Gastrocnemius medialis (tissue), 4 donors: ENCODE measurements around the gene LMAN1. TPM values are rescaled to one million over a fixed set of nuclear protein-coding genes. Genes with fewer than 3 reads are reported as not detected.

ENCODE experiments used
- ATAC-seq, 2 donors: fragments of 150-250 bp; one replicate each; pipeline ENCODE4 v1.9.1; 2016
- DNase-seq, 2 donors: peaks; one replicate each; pipeline ENCODE4 v3.0.0-alpha.2; 2019
- H3K27ac ChIP-seq, 4 donors: fragments of 200-600 bp; sonication (generic); 1 replicate in 1 of 4; 2 replicates in 3 of 4; pipeline ENCODE4 v1.5.1; 2016 to 2018; ENCODE audit warnings: mild to moderate bottlenecking in 2 of 4, moderate library complexity in 1 of 4
- H3K27me3 ChIP-seq, 3 donors: fragments of 200-600 bp; sonication (generic) in 2 of 3; 1 replicate in 1 of 3; 2 replicates in 2 of 3; pipeline versions ENCODE4 v1.5.1 to v1.6.0; 2016 to 2019; ENCODE audit warnings: mild to moderate bottlenecking in 1 of 3, moderate library complexity in 1 of 3
- H3K36me3 ChIP-seq, 2 donors: fragments of 200-600 bp; sonication (generic) in 1 of 2; one replicate each; pipeline ENCODE4 v1.5.1; 2017 to 2018
- H3K4me1 ChIP-seq, 2 donors: fragments of 200-600 bp; sonication (generic) in 1 of 2; one replicate each; pipeline ENCODE4 v1.5.1; 2016 to 2017; ENCODE audit warnings: mild to moderate bottlenecking in 2 of 2
- H3K4me3 ChIP-seq, 4 donors: fragments of 200-600 bp; sonication (generic) in 3 of 4; 1 replicate in 1 of 4; 2 replicates in 3 of 4; pipeline ENCODE4 v1.5.1; 2016 to 2019; ENCODE audit warnings: mild to moderate bottlenecking in 2 of 4
- H3K9me3 ChIP-seq, 3 donors: fragments of 200-600 bp; sonication (generic) in 2 of 3; 1 replicate in 1 of 3; 2 replicates in 2 of 3; pipeline ENCODE4 v1.5.1; 2016 to 2019
- CTCF ChIP-seq, 5 experiments: fragments of 450-650 bp in 3 of 5; fragments of 200-600 bp in 2 of 5; sonication (generic) in 2 of 5; IDR thresholded peaks in 4 of 5; conservative IDR thresholded peaks in 1 of 5; 1 replicate in 4 of 5; 2 replicates in 1 of 5; pipeline ENCODE4 v1.5.1; 2016 to 2019; ENCODE audit warnings: antibody characterized with exemption in 5 of 5, mild to moderate bottlenecking in 3 of 5, moderate library complexity in 3 of 5
- POLR2A ChIP-seq, 2 donors: fragments of 450-650 bp; IDR thresholded peaks; one replicate each; pipeline ENCODE4 v1.6.1; 2017; ENCODE audit warnings: antibody characterized with exemption in 2 of 2, mild to moderate bottlenecking in 2 of 2, moderate library complexity in 2 of 2
- in situ Hi-C, 4 donors: fragments of 200-750 bp; cut with MboI; loops; one replicate each; pipeline versions ENCODE4 v1.15.0 to v1.8.0; 2017; ENCODE audit warnings: low sequenced_read_pairs in 4 of 4
- intact Hi-C: fragments of 100-400 bp; cut with DNase I; formaldehyde crosslinking; loops from one replicate; pipeline ENCODE4 v1.15.1; 2023; ENCODE audit warnings: low total_unique reads
- total RNA-seq, 4 donors: library from RNA; depleted of rRNA; stranded (reverse); fragments of >200 nt; gene quantifications; one replicate each; pipeline versions ENCODE4 v1.1.0 to v1.2.3, GENCODE V29; 2016

The LMAN1 gene
- total RNA-seq, 4 donors from 2014 or later: 48.6 to 74.8 (median 59.2) TPM

- Histone ChIP-seq H3K4me1 (no peaks in the 10 kb centered on the region), H3K4me3 (no peak overlapping the region), H3K27ac (no peak overlapping the region), H3K9me3 (no peaks in the 10 kb centered on the region), H3K27me3 (no peaks in the 10 kb centered on the region), H3K36me3 (peaks cover 0 to 74% of the 10 kb centered on the region in 2 donors)
- in situ Hi-C loops: no loop called here
- no peak for TF ChIP-seq CTCF (IDR thresholded peaks at IDR 0.05 in 4 of 5, conservative IDR thresholded peaks at IDR 0.05 in 1 of 5)
- no peak for TF ChIP-seq POLR2A (IDR thresholded peaks at IDR 0.05)
- no peak for DNase-seq
- no peak for ATAC-seq
- intact Hi-C loops: no loop called here
These were observed 15.1 kb downstream of the LMAN1 start for GRCh38 chr18:59343926-59344325.

GRCh38 chr18:59340817-59341216, 18.2 kb downstream of the LMAN1 start:
- H3K4me1 ChIP-seq: no peaks in the 10 kb centered on the region
- no peak overlapping the region for H3K4me3 ChIP-seq
- no peaks in the 10 kb centered on the region for H3K9me3 ChIP-seq
- in situ Hi-C loops: no loop called here
- H3K27me3 ChIP-seq: no peaks in the 10 kb centered on the region
- ATAC-seq (no peak), DNase-seq (no peak)
- H3K27ac ChIP-seq: no peak overlapping the region
- peaks cover 0 to 73% of the 10 kb centered on the region in 2 donors for H3K36me3 ChIP-seq
- intact Hi-C loops: no loop called here
- no peak for TF ChIP-seq CTCF (IDR thresholded peaks at IDR 0.05 in 4 of 5, conservative IDR thresholded peaks at IDR 0.05 in 1 of 5)
- no peak for TF ChIP-seq POLR2A (IDR thresholded peaks at IDR 0.05)

GRCh38 chr18:59340312-59340711, 18.8 kb downstream of the LMAN1 start:
- Histone ChIP-seq H3K27me3 (no peaks in the 10 kb centered on the region), H3K36me3 (peaks cover 0 to 72% of the 10 kb centered on the region in 2 donors), H3K9me3 (no peaks in the 10 kb centered on the region), H3K4me1 (no peaks in the 10 kb centered on the region), H3K4me3 (no peak overlapping the region), H3K27ac (no peak overlapping the region)
- in situ Hi-C loops: no loop called here
- intact Hi-C loops: no loop called here
- no peak for TF ChIP-seq POLR2A (IDR thresholded peaks at IDR 0.05)
- TF ChIP-seq CTCF (IDR thresholded peaks at IDR 0.05 in 4 of 5, conservative IDR thresholded peaks at IDR 0.05 in 1 of 5): no peak
- ATAC-seq (no peak), DNase-seq (no peak)

GRCh38 chr18:59332986-59333385, 26.1 kb downstream of the LMAN1 start:
- Histone ChIP-seq H3K9me3 (no peaks in the 10 kb centered on the region), H3K27me3 (no peaks in the 10 kb centered on the region), H3K36me3 (peaks cover 0 to 91% of the 10 kb centered on the region in 2 donors), H3K27ac (no peak overlapping the region), H3K4me1 (no peaks in the 10 kb centered on the region), H3K4me3 (no peak overlapping the region)
- in situ Hi-C loops: no loop called here
- intact Hi-C loops: no loop called here
- no peak for DNase-seq
- no peak for ATAC-seq
- no peak for TF ChIP-seq CTCF (IDR thresholded peaks at IDR 0.05 in 4 of 5, conservative IDR thresholded peaks at IDR 0.05 in 1 of 5)
- no peak for TF ChIP-seq POLR2A (IDR thresholded peaks at IDR 0.05)

- in situ Hi-C loops (no loop called here), intact Hi-C loops (no loop called here)
- H3K4me3 ChIP-seq: no peak overlapping the region
- H3K36me3 ChIP-seq: peaks cover 0 to 68% of the 10 kb centered on the region in 2 donors
- TF ChIP-seq POLR2A (IDR thresholded peaks at IDR 0.05) (no peak), CTCF (IDR thresholded peaks at IDR 0.05 in 4 of 5, conservative IDR thresholded peaks at IDR 0.05 in 1 of 5) (no peak)
- H3K27me3 ChIP-seq: no peaks in the 10 kb centered on the region
- ATAC-seq (no peak), DNase-seq (no peak)
- no peak overlapping the region for H3K27ac ChIP-seq
- H3K9me3 ChIP-seq: no peaks in the 10 kb centered on the region
- no peaks in the 10 kb centered on the region for H3K4me1 ChIP-seq
These were observed 30.4 kb downstream of the LMAN1 start for GRCh38 chr18:59328683-59329082.
